Naive thymus-derived CD4-positive, alpha-beta T cell (primary cell): ENCODE results near the gene TEDDM1. TPM values are rescaled to one million over a fixed set of nuclear protein-coding genes. Genes with fewer than 3 reads are reported as not detected.

Experiments
- ATAC-seq: fragments of 150-1000 bp; cut with Tn5 transposase; 2 replicates; pipeline ENCODE4 v1.10.0; 2021; ENCODE audit warnings: mild to moderate bottlenecking, moderate library complexity
- CTCF ChIA-PET: fragments of 350-600 bp; sonication (Branson Sonifier 250); formaldehyde crosslinking; loops from one replicate; lab custom pipeline; 2021; ENCODE audit warnings: antibody characterized with exemption; lab: Charles Lee
- POLR2A ChIA-PET: fragments of 350-600 bp; sonication (Branson Sonifier 250); formaldehyde crosslinking; loops from one replicate; lab custom pipeline; 2021; ENCODE audit warnings: antibody characterized with exemption, inconsistent platforms; lab: Charles Lee
- DNase-seq, 9 donors: peaks; one replicate each; pipeline versions ENCODE4 v3.0.0 to v3.0.0-alpha.2; 2020 to 2022; ENCODE audit warnings: mixed read lengths in 1 of 9
- H3K27ac ChIP-seq: one replicate; pipeline ENCODE4 v1.7.0; 2013; ENCODE audit warnings: mild to moderate bottlenecking, low read depth, low read length, moderate library complexity
- H3K27me3 ChIP-seq, 2 donors: one replicate each; pipeline ENCODE4 v1.7.0; 2013; ENCODE audit warnings: low read length in 2 of 2, mild to moderate bottlenecking in 2 of 2, moderate library complexity in 2 of 2; ENCODE audit not compliant: control insufficient read depth in 2 of 2, insufficient read depth in 2 of 2
- H3K36me3 ChIP-seq, 3 experiments: 1 replicate in 2 of 3; 2 replicates in 1 of 3; pipeline ENCODE4 v1.7.0; 2013; ENCODE audit warnings: low read length in 3 of 3, mild to moderate bottlenecking in 3 of 3, moderate library complexity in 1 of 3; ENCODE audit not compliant: insufficient read depth in 3 of 3, control insufficient read depth in 2 of 3
- H3K4me1 ChIP-seq, 2 donors: one replicate each; pipeline ENCODE4 v1.7.0; 2013; ENCODE audit warnings: low read length in 2 of 2, mild to moderate bottlenecking in 2 of 2, moderate library complexity in 1 of 2; ENCODE audit not compliant: control insufficient read depth in 2 of 2, insufficient read depth in 2 of 2
- H3K4me3 ChIP-seq: 2 replicates; pipeline ENCODE4 v1.7.0; 2013; ENCODE audit warnings: mild to moderate bottlenecking, low read length
- H3K9me3 ChIP-seq, 3 experiments: 1 replicate in 2 of 3; 2 replicates in 1 of 3; pipeline ENCODE4 v1.7.0; 2013; ENCODE audit warnings: low read length in 3 of 3; ENCODE audit not compliant: control insufficient read depth in 2 of 3
- H3K27ac Mint-ChIP-seq, 9 donors: one replicate each; pipeline ENCODE4 v1.8.0; 2020 to 2022; ENCODE audit warnings: mixed read lengths in 9 of 9, mild to moderate bottlenecking in 8 of 9, moderate library complexity in 5 of 9, inconsistent platforms in 2 of 9
- H3K27me3 Mint-ChIP-seq, 5 donors: one replicate each; pipeline ENCODE4 v1.8.0; 2021 to 2022; ENCODE audit warnings: mixed read lengths in 5 of 5, mild to moderate bottlenecking in 1 of 5
- H3K36me3 Mint-ChIP-seq, 5 donors: one replicate each; pipeline ENCODE4 v1.8.0; 2020 to 2022; ENCODE audit warnings: mixed read lengths in 5 of 5, mild to moderate bottlenecking in 3 of 5, inconsistent platforms in 1 of 5
- H3K4me1 Mint-ChIP-seq, 7 donors: one replicate each; pipeline ENCODE4 v1.8.0; 2020 to 2022; ENCODE audit warnings: mixed read lengths in 7 of 7, mild to moderate bottlenecking in 3 of 7, inconsistent platforms in 1 of 7
- H3K4me3 Mint-ChIP-seq, 10 donors: one replicate each; pipeline ENCODE4 v1.8.0; 2020 to 2022; ENCODE audit warnings: mild to moderate bottlenecking in 10 of 10, mixed read lengths in 10 of 10, moderate library complexity in 6 of 10, inconsistent platforms in 2 of 10
- H3K9me3 Mint-ChIP-seq, 11 donors: one replicate each; pipeline ENCODE4 v1.8.0; 2020 to 2022; ENCODE audit warnings: mixed read lengths in 11 of 11, mild to moderate bottlenecking in 4 of 11, inconsistent platforms in 1 of 11, moderate library complexity in 1 of 11
- intact Hi-C, 2 donors: fragments of 100-400 bp; cut with micrococcal nuclease; formaldehyde crosslinking; loops; one replicate each; pipeline ENCODE4 v1.15.1; 2023
- polyA plus RNA-seq, 2 donors: library from polyadenylated mRNA; unstranded; fragments of 300-500 nt; fragmentation: Illumina TruSeq; gene quantifications; one replicate each; pipeline ENCODE4 v1.2.3, GENCODE V29; 2021
- total RNA-seq, 6 experiments: library from RNA in 5 of 6; stranded (reverse) in 5 of 6; gene quantifications; 1 replicate in 5 of 6; 2 replicates in 1 of 6; pipeline ENCODE4 v1.2.3 and lab custom pipeline; 2021 to 2026

Gene TEDDM1
- total and polyA plus RNA-seq, 7 experiments from 2014 or later, result 0.07 TPM; not detected in 5

GRCh38 chr1:182391028-182391361, 9.5 kb downstream of the TEDDM1 start:
- POLR2A ChIA-PET, result interaction anchor here (1.0 to 2.2 kb wide), 3 partner anchors 90 to 304 kb away, joined by 4 to 14 read pairs (median 11); no protein-coding TSS in a partner anchor
- peaks cover 10 to 14% of the 10 kb centered on the region in 2 donors for H3K4me1 ChIP-seq

GRCh38 chr1:182389619-182390047, 10.8 kb downstream of the TEDDM1 start:
- no peak for ATAC-seq

More at GRCh38 chr1:182391028-182391361, 9.5 kb downstream of the TEDDM1 start:
- peaks cover 0 to 2% (median 0%) of the 10 kb centered on the region in 11 donors for H3K9me3 Mint-ChIP-seq
- H3K36me3 Mint-ChIP-seq, result peaks cover 5 to 47% (median 15%) of the 10 kb centered on the region in 5 donors
- DNase-seq (peak in 2 of 9 donors; percentile 8 to 14), ATAC-seq (no peak)
- peaks cover 0 to 22% (median 0%) of the 10 kb centered on the region in 5 donors for H3K27me3 Mint-ChIP-seq
- peak overlapping the region; percentile 73 for H3K4me3 ChIP-seq
- no peaks in the 10 kb centered on the region for H3K9me3 ChIP-seq
- no peaks in the 10 kb centered on the region for H3K27me3 ChIP-seq
- CTCF ChIA-PET, result interaction anchor here (1.1 to 1.8 kb wide), 3 partner anchors 198 to 251 kb away, joined by 3 to 8 read pairs (median 4); partner anchors contain the start of gene RNASEL
- intact Hi-C loops, result loop anchor here (1.0 to 10.0 kb wide), 13 partner anchors 34 to 1759 kb away; partner anchors contain the start of genes NPL (in 2 of the 2), RGS16 (in 2 of the 2), RNASEL (in 2 of the 2) and CACNA1E (in 1 of the 2)
- H3K27ac ChIP-seq, result peak overlapping the region; percentile 64
- H3K36me3 ChIP-seq, result peaks cover 0 to 22% (median 0%) of the 10 kb centered on the region in 3 experiments
- peak overlapping the region; percentile 87 to 98 (median 94) for H3K4me3 Mint-ChIP-seq
- H3K27ac Mint-ChIP-seq, result peak overlapping the region; percentile 81 to 97 (median 87)
- peaks cover 17 to 44% (median 29%) of the 10 kb centered on the region in 7 donors for H3K4me1 Mint-ChIP-seq

DNA sequence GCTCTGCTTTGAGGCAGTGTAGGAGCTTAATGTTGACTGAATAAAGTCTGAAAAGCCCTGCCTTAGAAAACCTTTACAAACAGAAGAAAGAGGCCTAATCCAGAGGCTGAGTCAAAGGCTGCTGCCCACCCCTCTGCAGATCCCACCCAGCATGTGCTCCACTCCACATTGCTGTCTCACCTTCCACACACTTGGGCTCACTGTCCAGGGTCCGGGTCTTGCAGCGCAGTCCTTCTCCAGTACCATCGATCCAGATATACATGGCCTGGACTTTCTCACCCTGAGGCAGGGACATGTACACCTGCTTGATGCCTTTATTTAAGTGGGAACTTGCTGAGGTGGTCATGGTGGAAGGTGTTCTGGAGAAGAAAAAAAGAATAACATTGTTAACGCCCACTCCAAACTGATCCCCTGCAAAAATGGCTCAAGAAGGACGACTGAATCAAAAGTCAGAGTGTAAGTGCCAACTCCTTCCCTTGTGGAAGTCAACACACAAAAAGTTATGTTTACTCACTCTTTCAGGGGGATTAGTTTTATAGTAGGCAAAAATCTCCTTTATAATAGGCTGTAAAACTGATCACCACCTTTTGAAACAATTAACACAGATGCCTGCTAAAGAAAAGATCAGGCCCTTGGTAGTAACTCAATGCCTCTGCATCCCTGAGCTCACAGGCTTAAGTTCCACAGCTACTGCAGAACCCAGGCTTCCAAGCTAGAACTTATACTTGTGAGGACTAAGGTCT, 11.9 kb downstream of the TEDDM1 start:
- peak overlapping the region; percentile 2 to 98 (median 89) for H3K4me3 Mint-ChIP-seq
- Histone ChIP-seq H3K4me1 (peaks cover 10 to 14% of the 10 kb centered on the region in 2 donors), H3K27ac (peak overlapping the region; percentile 64), H3K36me3 (peaks cover 0 to 43% (median 0%) of the 10 kb centered on the region in 3 experiments), H3K9me3 (no peaks in the 10 kb centered on the region), H3K4me3 (no peak overlapping the region), H3K27me3 (no peaks in the 10 kb centered on the region)
- peaks cover 0 to 16% (median 0%) of the 10 kb centered on the region in 5 donors for H3K27me3 Mint-ChIP-seq
- DNase-seq (no peak), ATAC-seq (no peak)
- H3K9me3 Mint-ChIP-seq, result peaks cover 0 to 2% (median 0%) of the 10 kb centered on the region in 11 donors
- POLR2A ChIA-PET, result interaction anchor here (2.2 kb wide), 1 partner anchor 301 kb away, joined by 11 read pairs; no protein-coding TSS in a partner anchor
- intact Hi-C loops, result no loop called here
- H3K36me3 Mint-ChIP-seq, result peaks cover 19 to 61% (median 25%) of the 10 kb centered on the region in 5 donors
- CTCF ChIA-PET, result interaction anchor here (1.5 kb wide), 2 partner anchors 244 to 308 kb away, joined by 4 to 5 read pairs; no protein-coding TSS in a partner anchor
- peaks cover 17 to 46% (median 29%) of the 10 kb centered on the region in 7 donors for H3K4me1 Mint-ChIP-seq
- H3K27ac Mint-ChIP-seq, result peak overlapping the region in 8 of 9 donors; percentile 51 to 95 (median 88)

More at GRCh38 chr1:182389619-182390047, 10.8 kb downstream of the TEDDM1 start:
- H3K27me3 Mint-ChIP-seq, result peaks cover 0 to 17% (median 0%) of the 10 kb centered on the region in 5 donors
- peaks cover 17 to 49% (median 29%) of the 10 kb centered on the region in 7 donors for H3K4me1 Mint-ChIP-seq
- ChIA-PET POLR2A (interaction anchor here (0.9 to 2.2 kb wide), 2 partner anchors 245 to 303 kb away, joined by 4 to 11 read pairs; no protein-coding TSS in a partner anchor), CTCF (interaction anchor here (1.1 to 1.8 kb wide), 4 partner anchors 246 to 309 kb away, joined by 4 to 8 read pairs (median 6); no protein-coding TSS in a partner anchor)
- peak overlapping the region; percentile 81 to 95 (median 88) for H3K27ac Mint-ChIP-seq
- Histone ChIP-seq H3K36me3 (peaks cover 0 to 32% (median 0%) of the 10 kb centered on the region in 3 experiments), H3K4me3 (peak overlapping the region; percentile 73), H3K27me3 (no peaks in the 10 kb centered on the region), H3K9me3 (no peaks in the 10 kb centered on the region), H3K4me1 (peaks cover 10 to 14% of the 10 kb centered on the region in 2 donors), H3K27ac (peak overlapping the region; percentile 64)
- no peak for DNase-seq
- H3K4me3 Mint-ChIP-seq, result peak overlapping the region; percentile 83 to 98 (median 93)
- peaks cover 0 to 2% (median 0%) of the 10 kb centered on the region in 11 donors for H3K9me3 Mint-ChIP-seq
- H3K36me3 Mint-ChIP-seq, result peaks cover 13 to 53% (median 17%) of the 10 kb centered on the region in 5 donors
- intact Hi-C loops, result loop anchor here (1.0 to 10.0 kb wide), 9 partner anchors 32 to 1083 kb away; partner anchors contain the start of genes RGS16 (in 2 of the 2), RNASEL (in 2 of the 2), CACNA1E (in 1 of the 2) and NPL (in 1 of the 2)

- H3K4me3 ChIP-seq, result no peak overlapping the region
- H3K4me3 Mint-ChIP-seq, result no peak overlapping the region
- POLR2A ChIA-PET, result no interaction called here
- H3K4me1 Mint-ChIP-seq, result peaks cover 17 to 39% (median 22%) of the 10 kb centered on the region in 7 donors
- H3K36me3 Mint-ChIP-seq, result peaks cover 19 to 64% (median 25%) of the 10 kb centered on the region in 5 donors
- H3K4me1 ChIP-seq, result peaks cover 10 to 14% of the 10 kb centered on the region in 2 donors
- no peaks in the 10 kb centered on the region for H3K27me3 ChIP-seq
- CTCF ChIA-PET, result interaction anchor here (0.8 to 1.5 kb wide), 3 partner anchors 9 to 303 kb away, joined by 3 to 6 read pairs (median 4); no protein-coding TSS in a partner anchor
- intact Hi-C loops, result no loop called here
- H3K36me3 ChIP-seq, result peaks cover 0 to 43% (median 0%) of the 10 kb centered on the region in 3 experiments
- H3K27ac Mint-ChIP-seq, result peak overlapping the region in 3 of 9 donors; percentile 26 to 47 (median 41)
- H3K27me3 Mint-ChIP-seq, result peaks cover 0 to 8% (median 0%) of the 10 kb centered on the region in 5 donors
- H3K27ac ChIP-seq, result no peak overlapping the region
- H3K9me3 ChIP-seq, result no peaks in the 10 kb centered on the region
- H3K9me3 Mint-ChIP-seq, result peaks cover 0 to 2% (median 0%) of the 10 kb centered on the region in 11 donors
- ATAC-seq (no peak), DNase-seq (no peak)
Measured at GRCh38 chr1:182387566-182387965, 12.9 kb downstream of the TEDDM1 start.

- Mint-ChIP-seq H3K4me3 (no peak overlapping the region), H3K27me3 (peaks cover 0 to 8% (median 0%) of the 10 kb centered on the region in 5 donors), H3K36me3 (peaks cover 22 to 70% (median 25%) of the 10 kb centered on the region in 5 donors), H3K4me1 (peaks cover 17 to 38% (median 18%) of the 10 kb centered on the region in 7 donors), H3K9me3 (peaks cover 0 to 2% (median 0%) of the 10 kb centered on the region in 11 donors), H3K27ac (no peak overlapping the region)
- H3K36me3 ChIP-seq, result peaks cover 0 to 43% (median 0%) of the 10 kb centered on the region in 3 experiments
- no peak overlapping the region for H3K4me3 ChIP-seq
- ChIA-PET POLR2A (no interaction called here), CTCF (interaction anchor here (0.8 to 1.5 kb wide), 3 partner anchors 10 to 302 kb away, joined by 3 to 6 read pairs (median 4); no protein-coding TSS in a partner anchor)
- peaks cover 10% of the 10 kb centered on the region in 2 donors for H3K4me1 ChIP-seq
- intact Hi-C loops, result no loop called here
- no peaks in the 10 kb centered on the region for H3K9me3 ChIP-seq
- ATAC-seq (no peak), DNase-seq (no peak)
- H3K27me3 ChIP-seq, result no peaks in the 10 kb centered on the region
- H3K27ac ChIP-seq, result no peak overlapping the region
Measured at GRCh38 chr1:182386980-182387379, 13.5 kb downstream of the TEDDM1 start.
